Right lobe of liver (tissue), 4 donors: Measurements from ENCODE around the gene MACROH2A1.

Source experiments
- POLR2A ChIP-seq: fragments of 450-650 bp; IDR thresholded peaks from one replicate; pipeline ENCODE4 v1.6.1; 2017; ENCODE audit warnings: antibody characterized with exemption, mild to moderate bottlenecking
- TF ChIP-seq, protein P1 (sequence below), 4 donors: fragments of 200-600 bp in 3 of 4; fragments of 450-650 bp in 1 of 4; IDR thresholded peaks; one replicate each; pipeline versions ENCODE4 v1.5.1 to v1.8.0; 2016 to 2022; ENCODE audit warnings: antibody characterized with exemption in 4 of 4, mild to moderate bottlenecking in 2 of 4
- donor health status: DM: no; HTN: no; CAD: no.
- donor health status: DM: no; HTN: no; CAD: no.
- donor health status: DM: no; HTN: yes; CAD: no.

DNA sequence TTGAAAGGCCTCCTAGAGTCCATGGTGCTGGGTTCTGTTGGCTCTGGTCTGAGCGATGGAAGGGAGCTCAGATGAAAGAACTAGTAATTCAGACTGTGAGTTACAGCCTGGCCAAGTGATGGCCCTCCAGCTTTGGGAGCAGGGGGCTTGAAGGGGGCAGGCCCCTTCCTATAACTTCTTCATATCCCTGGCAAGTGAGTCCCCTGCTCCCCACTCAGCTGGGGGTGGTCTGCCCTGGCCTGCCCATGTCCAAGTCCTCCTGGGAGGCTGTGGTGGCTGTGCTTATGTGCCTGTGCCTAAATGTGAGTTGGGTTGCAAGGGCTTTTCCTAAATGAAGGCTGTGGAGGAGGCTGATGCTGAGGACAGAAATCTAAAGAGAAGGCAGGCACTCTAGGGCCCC, 80.1 kb downstream of the MACROH2A1 start:
- TF ChIP-seq, protein P1, sequence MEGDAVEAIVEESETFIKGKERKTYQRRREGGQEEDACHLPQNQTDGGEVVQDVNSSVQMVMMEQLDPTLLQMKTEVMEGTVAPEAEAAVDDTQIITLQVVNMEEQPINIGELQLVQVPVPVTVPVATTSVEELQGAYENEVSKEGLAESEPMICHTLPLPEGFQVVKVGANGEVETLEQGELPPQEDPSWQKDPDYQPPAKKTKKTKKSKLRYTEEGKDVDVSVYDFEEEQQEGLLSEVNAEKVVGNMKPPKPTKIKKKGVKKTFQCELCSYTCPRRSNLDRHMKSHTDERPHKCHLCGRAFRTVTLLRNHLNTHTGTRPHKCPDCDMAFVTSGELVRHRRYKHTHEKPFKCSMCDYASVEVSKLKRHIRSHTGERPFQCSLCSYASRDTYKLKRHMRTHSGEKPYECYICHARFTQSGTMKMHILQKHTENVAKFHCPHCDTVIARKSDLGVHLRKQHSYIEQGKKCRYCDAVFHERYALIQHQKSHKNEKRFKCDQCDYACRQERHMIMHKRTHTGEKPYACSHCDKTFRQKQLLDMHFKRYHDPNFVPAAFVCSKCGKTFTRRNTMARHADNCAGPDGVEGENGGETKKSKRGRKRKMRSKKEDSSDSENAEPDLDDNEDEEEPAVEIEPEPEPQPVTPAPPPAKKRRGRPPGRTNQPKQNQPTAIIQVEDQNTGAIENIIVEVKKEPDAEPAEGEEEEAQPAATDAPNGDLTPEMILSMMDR (IDR thresholded peaks at IDR 0.05) = no peak
- TF ChIP-seq POLR2A = no peak
